GM12878 (cell line): ENCODE results near the gene TPBG.

ENCODE experiments used
- BHLHE40 ChIP-seq, 2 experiments: fragments of 450-650 bp in 1 of 2; IDR thresholded peaks; 2 replicates each; pipeline ENCODE4 v1.6.1; 2011 to 2017; ENCODE audit warnings: low read depth in 2 of 2, borderline replicate concordance in 1 of 2, improper control_type of control experiment in 1 of 2, low read length in 1 of 2, mild to moderate bottlenecking in 1 of 2
- CHD4 ChIP-seq: fragments of 200-600 bp; sonication (generic); IDR thresholded peaks from 2 replicates; pipeline ENCODE4 v1.6.1; 2016; ENCODE audit warnings: mild to moderate bottlenecking
- ESRRA ChIP-seq: IDR thresholded peaks from 2 replicates; pipeline ENCODE4 v1.6.1; 2012; ENCODE audit warnings: mild to moderate bottlenecking, low read length, improper control_type of control experiment
- HDGF ChIP-seq: fragments of 450-650 bp; IDR thresholded peaks from 2 replicates; pipeline ENCODE4 v1.6.1; 2016; ENCODE audit warnings: antibody characterized with exemption
- IKZF1 ChIP-seq: fragments of 450-650 bp; conservative IDR thresholded peaks from 2 replicates; pipeline ENCODE4 v1.6.1; 2017; ENCODE audit warnings: antibody characterized with exemption, mild to moderate bottlenecking
- POLR2A ChIP-seq: IDR thresholded peaks from 2 replicates; pipeline ENCODE4 v1.6.1; 2011; ENCODE audit warnings: low read depth, mild to moderate bottlenecking, low read length
- RB1 ChIP-seq: fragments of 450-650 bp; formaldehyde crosslinking; IDR thresholded peaks from 2 replicates; pipeline ENCODE4 v1.6.1; 2017; ENCODE audit warnings: mild to moderate bottlenecking, borderline replicate concordance
- YY1 ChIP-seq: IDR thresholded peaks from 2 replicates; pipeline ENCODE4 v1.6.1; 2011; ENCODE audit warnings: low read depth, mild to moderate bottlenecking, low read length
- ZNF207 ChIP-seq: fragments of 450-650 bp; IDR thresholded peaks from 2 replicates; pipeline ENCODE4 v1.6.1; 2014; ENCODE audit warnings: antibody characterized with exemption, mild to moderate bottlenecking, borderline replicate concordance
- TF ChIP-seq, protein P1 (sequence below), 3 experiments: IDR thresholded peaks in 2 of 3; conservative IDR thresholded peaks in 1 of 3; 2 replicates each; pipeline ENCODE4 v1.5.1; 2011; ENCODE audit warnings: low read depth in 3 of 3, low read length in 3 of 3, mild to moderate bottlenecking in 3 of 3, control low read depth in 2 of 3, moderate library complexity in 2 of 3, inconsistent platforms in 1 of 3, mixed read lengths in 1 of 3; ENCODE audit not compliant: control insufficient read depth in 2 of 3, insufficient read depth in 1 of 3; ENCODE audit errors: extremely low read depth in 1 of 3
- TF ChIP-seq, protein P2 (sequence below): fragments of 450-650 bp; IDR thresholded peaks from 2 replicates; pipeline ENCODE4 v1.6.1; 2016; ENCODE audit warnings: mild to moderate bottlenecking
- TF ChIP-seq, protein P3 (sequence below): IDR thresholded peaks from 2 replicates; pipeline ENCODE4 v1.6.1; 2012; ENCODE audit warnings: low read depth, low read length, improper control_type of control experiment

DNA sequence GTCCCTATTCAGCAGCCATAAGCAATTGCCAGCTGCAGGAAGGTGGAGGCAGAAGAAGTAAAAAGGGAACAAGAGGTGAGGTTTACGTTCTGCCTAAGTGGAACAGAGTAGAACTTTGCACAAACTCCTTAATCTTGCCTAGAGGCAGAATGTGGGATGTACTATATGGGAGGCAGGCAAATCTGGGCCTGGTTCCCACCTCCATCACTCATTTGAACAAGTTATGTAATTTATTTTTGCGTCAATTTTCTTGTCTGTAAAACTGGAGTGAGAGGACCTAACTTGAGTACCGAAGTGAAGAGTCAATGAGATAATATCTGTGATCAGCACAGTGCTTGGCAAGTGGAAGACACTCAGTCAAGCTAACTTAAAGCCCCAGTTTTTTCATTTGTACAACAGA is 2.0 kb upstream of the TPBG start:
- TF ChIP-seq, protein P1, sequence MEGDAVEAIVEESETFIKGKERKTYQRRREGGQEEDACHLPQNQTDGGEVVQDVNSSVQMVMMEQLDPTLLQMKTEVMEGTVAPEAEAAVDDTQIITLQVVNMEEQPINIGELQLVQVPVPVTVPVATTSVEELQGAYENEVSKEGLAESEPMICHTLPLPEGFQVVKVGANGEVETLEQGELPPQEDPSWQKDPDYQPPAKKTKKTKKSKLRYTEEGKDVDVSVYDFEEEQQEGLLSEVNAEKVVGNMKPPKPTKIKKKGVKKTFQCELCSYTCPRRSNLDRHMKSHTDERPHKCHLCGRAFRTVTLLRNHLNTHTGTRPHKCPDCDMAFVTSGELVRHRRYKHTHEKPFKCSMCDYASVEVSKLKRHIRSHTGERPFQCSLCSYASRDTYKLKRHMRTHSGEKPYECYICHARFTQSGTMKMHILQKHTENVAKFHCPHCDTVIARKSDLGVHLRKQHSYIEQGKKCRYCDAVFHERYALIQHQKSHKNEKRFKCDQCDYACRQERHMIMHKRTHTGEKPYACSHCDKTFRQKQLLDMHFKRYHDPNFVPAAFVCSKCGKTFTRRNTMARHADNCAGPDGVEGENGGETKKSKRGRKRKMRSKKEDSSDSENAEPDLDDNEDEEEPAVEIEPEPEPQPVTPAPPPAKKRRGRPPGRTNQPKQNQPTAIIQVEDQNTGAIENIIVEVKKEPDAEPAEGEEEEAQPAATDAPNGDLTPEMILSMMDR (IDR thresholded peaks at IDR 0.05 in 2 of 3, conservative IDR thresholded peaks at IDR 0.05 in 1 of 3; ENCODE audit: control insufficient read depth in 2 of 3, extremely low read depth in 1 of 3, insufficient read depth in 1 of 3, low read depth in 3 of 3, low read length in 3 of 3), result no peak
- TF ChIP-seq BHLHE40 (IDR thresholded peaks at IDR 0.05; ENCODE audit: borderline replicate concordance in 1 of 2, low read depth in 2 of 2, low read length in 1 of 2) (no peak), IKZF1 (no peak), YY1 (no peak), RB1 (no peak), POLR2A (no peak), ESRRA (no peak), ZNF207 (no peak), HDGF (no peak), CHD4 (no peak)
- TF ChIP-seq, protein P2, sequence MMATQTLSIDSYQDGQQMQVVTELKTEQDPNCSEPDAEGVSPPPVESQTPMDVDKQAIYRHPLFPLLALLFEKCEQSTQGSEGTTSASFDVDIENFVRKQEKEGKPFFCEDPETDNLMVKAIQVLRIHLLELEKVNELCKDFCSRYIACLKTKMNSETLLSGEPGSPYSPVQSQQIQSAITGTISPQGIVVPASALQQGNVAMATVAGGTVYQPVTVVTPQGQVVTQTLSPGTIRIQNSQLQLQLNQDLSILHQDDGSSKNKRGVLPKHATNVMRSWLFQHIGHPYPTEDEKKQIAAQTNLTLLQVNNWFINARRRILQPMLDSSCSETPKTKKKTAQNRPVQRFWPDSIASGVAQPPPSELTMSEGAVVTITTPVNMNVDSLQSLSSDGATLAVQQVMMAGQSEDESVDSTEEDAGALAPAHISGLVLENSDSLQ, result no peak
- TF ChIP-seq, protein P3, sequence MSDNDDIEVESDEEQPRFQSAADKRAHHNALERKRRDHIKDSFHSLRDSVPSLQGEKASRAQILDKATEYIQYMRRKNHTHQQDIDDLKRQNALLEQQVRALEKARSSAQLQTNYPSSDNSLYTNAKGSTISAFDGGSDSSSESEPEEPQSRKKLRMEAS, result no peak
